K562 (cell line): Measurements from ENCODE around the gene RPS27. TPM values are rescaled to one million over a fixed set of nuclear protein-coding genes. Genes with fewer than 3 reads are reported as not detected.

Experiments used
- ATF6 ChIP-seq: sonication (generic); formaldehyde crosslinking; IDR thresholded peaks from 2 replicates; pipeline ENCODE4 v1.4.0; 2020; ENCODE audit warnings: mild to moderate bottlenecking, missing genetic modification reagents
- CBX3 ChIP-seq, 2 experiments: IDR thresholded peaks; 1 replicate in 1 of 2; 2 replicates in 1 of 2; pipeline ENCODE4 v1.6.1; 2012; ENCODE audit warnings: inconsistent platforms in 2 of 2, low read length in 2 of 2, borderline replicate concordance in 1 of 2, control low read depth in 1 of 2
- IRF2 ChIP-seq: sonication (generic); formaldehyde crosslinking; IDR thresholded peaks from 2 replicates; pipeline ENCODE4 v1.8.1; 2022; ENCODE audit warnings: mild to moderate bottlenecking, missing genetic modification reagents
- MNT ChIP-seq, 2 experiments: fragments of 450-650 bp; conservative IDR thresholded peaks; 2 replicates each; pipeline ENCODE4 v1.6.1; 2017; ENCODE audit warnings: mild to moderate bottlenecking in 2 of 2, moderate library complexity in 2 of 2
- MXI1 ChIP-seq: IDR thresholded peaks from 2 replicates; pipeline ENCODE4 v1.6.1; 2011; ENCODE audit warnings: low read depth, mild to moderate bottlenecking, improper control_type of control experiment, low read length
- NEUROD1 ChIP-seq: fragments of 150-350 bp; IDR thresholded peaks from 2 replicates; pipeline ENCODE4 v1.6.1; 2014; ENCODE audit warnings: borderline replicate concordance, low read length, low read depth; ENCODE audit not compliant: partially characterized antibody
- PRMT5 ChIP-seq: sonication (generic); formaldehyde crosslinking; IDR thresholded peaks from 2 replicates; pipeline ENCODE4 v1.5.0; 2020; ENCODE audit warnings: missing genetic modification reagents
- SIX5 ChIP-seq, 2 experiments: IDR thresholded peaks; 2 replicates each; pipeline ENCODE4 v1.6.1; 2011; ENCODE audit warnings: low read length in 2 of 2, borderline replicate concordance in 1 of 2, low read depth in 1 of 2, mild to moderate bottlenecking in 1 of 2, moderate library complexity in 1 of 2; ENCODE audit not compliant: insufficient read depth in 1 of 2
- SNAPC5 ChIP-seq: fragments of 250-450 bp; sonication (Bioruptor Pico); IDR thresholded peaks from 2 replicates; pipeline ENCODE4 v1.8.0; 2021; ENCODE audit warnings: moderate library complexity, mild to moderate bottlenecking, inconsistent platforms
- SRSF3 ChIP-seq: fragments of 200-400 bp; formaldehyde crosslinking; IDR thresholded peaks from 2 replicates; pipeline ENCODE4 v1.6.1; 2016; ENCODE audit warnings: mild to moderate bottlenecking, low read length, moderate library complexity; ENCODE audit not compliant: insufficient read depth
- WHSC1 ChIP-seq: IDR thresholded peaks from one replicate; pipeline ENCODE4 v1.6.1; 2012; ENCODE audit warnings: low read length, control low read depth, inconsistent platforms
- ZFPM2 ChIP-seq: fragments of 250-450 bp; sonication (Bioruptor Pico); IDR thresholded peaks from 2 replicates; pipeline ENCODE4 v1.5.1; 2022; ENCODE audit warnings: mild to moderate bottlenecking
- ZNF124 ChIP-seq: sonication (generic); formaldehyde crosslinking; IDR thresholded peaks from 2 replicates; pipeline ENCODE4 v1.8.1; 2022; ENCODE audit warnings: missing genetic modification reagents
- ZNF232 ChIP-seq: sonication (generic); formaldehyde crosslinking; IDR thresholded peaks from 2 replicates; pipeline ENCODE4 v1.8.0; 2022; ENCODE audit warnings: mild to moderate bottlenecking, missing genetic modification reagents
- ZNF239 ChIP-seq: fragments of 250-450 bp; sonication (Bioruptor Pico); IDR thresholded peaks from 2 replicates; pipeline ENCODE4 v1.4.0; 2020; ENCODE audit warnings: mild to moderate bottlenecking
- ZNF655 ChIP-seq: fragments of 250-450 bp; sonication (Bioruptor Pico); IDR thresholded peaks from 2 replicates; pipeline ENCODE4 v1.5.0; 2021
- ZNF76 ChIP-seq: fragments of 250-450 bp; sonication (Bioruptor Pico); IDR thresholded peaks from 2 replicates; pipeline ENCODE4 v1.4.0; 2020; ENCODE audit warnings: mild to moderate bottlenecking, moderate library complexity, borderline replicate concordance
- ZNF764 ChIP-seq: fragments of 250-450 bp; sonication (Bioruptor Pico); IDR thresholded peaks from 2 replicates; pipeline ENCODE4 v1.4.0; 2020; ENCODE audit warnings: low read depth, mild to moderate bottlenecking, moderate library complexity
- ZNF778 ChIP-seq: fragments of 450-650 bp; formaldehyde crosslinking; IDR thresholded peaks from 2 replicates; pipeline ENCODE4 v1.4.0; 2020; ENCODE audit warnings: mild to moderate bottlenecking, moderate library complexity
- polyA plus RNA-seq, 8 experiments: library from polyadenylated mRNA; depleted of rRNA in 4 of 8; stranded (reverse) in 5 of 8; unstranded in 3 of 8; fragments of >200 nt; fragmentation: Nextera tagmentation in 2 of 8; fragmentation: Illumina TruSeq in 1 of 8; extraction: Ambion mirVana in 2 of 8; extraction: Trizol in 1 of 8; gene quantifications; 2 replicates each; pipeline versions ENCODE4 v1.2.1 to v1.2.3, GENCODE V29; 2011 to 2014; ENCODE audit warnings: inconsistent platforms in 1 of 8, missing spikeins in 1 of 8
- total RNA-seq, 7 experiments: library from RNA; depleted of rRNA in 6 of 7; stranded (reverse); fragments of >200 nt in 6 of 7; fragmentation: Illumina TruSeq in 2 of 7; extraction: Trizol in 2 of 7; gene quantifications; 2 replicates each; pipeline versions ENCODE4 v1.2.1 to v1.2.3, GENCODE V29; 2011 to 2021; ENCODE audit warnings: low replicate concordance in 1 of 7
- TF ChIP-seq, protein P1 (sequence below): fragments of 450-650 bp; IDR thresholded peaks from 2 replicates; pipeline ENCODE4 v1.6.1; 2018; ENCODE audit not compliant: partially characterized antibody

RPS27 gene
- total and polyA plus RNA-seq, 9 of the 15 experiments (the other 6 are each of a cell fraction or from before 2014, with no cell fraction given) = 2,091 to 9,377 (median 6,706) TPM

DNA sequence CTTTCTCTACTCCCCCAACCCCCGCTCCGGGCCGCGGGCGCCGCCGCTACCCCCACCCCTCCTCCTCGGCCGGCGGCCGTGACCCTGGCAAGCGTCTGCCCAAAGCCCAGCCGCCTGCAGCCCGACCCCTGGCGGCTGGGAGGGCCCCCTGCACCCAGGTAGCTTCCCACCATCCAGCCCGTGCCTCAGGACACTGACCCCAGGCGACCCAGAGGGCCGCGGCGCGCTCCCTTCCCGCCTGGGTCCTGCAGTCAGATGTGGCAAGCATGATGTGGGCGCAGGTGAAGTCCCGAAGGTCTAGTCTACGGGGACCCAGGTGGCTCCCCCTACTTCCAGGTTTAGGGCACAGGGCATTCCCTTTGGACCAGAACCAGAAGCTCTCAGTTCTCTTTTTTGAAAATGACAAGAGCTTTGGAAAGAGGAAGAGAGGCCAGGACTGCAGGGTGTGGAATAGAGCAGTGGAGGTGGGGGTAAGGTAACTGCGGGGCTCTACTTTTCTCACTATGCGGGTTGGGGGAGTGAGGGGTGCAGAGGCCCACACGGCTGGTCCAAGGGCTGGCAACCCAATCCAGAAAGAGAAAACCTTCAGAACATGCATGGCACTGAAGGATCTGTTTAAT, 43.8 kb upstream of the RPS27 start, which contains the start of gene DENND4B (continued):
- TF ChIP-seq SIX5 (IDR thresholded peaks at IDR 0.05; ENCODE audit: borderline replicate concordance in 1 of 2, insufficient read depth in 1 of 2, low read depth in 1 of 2, low read length in 2 of 2) = no peak
- no peak for TF ChIP-seq ZNF124 (CRISPR knock-in tag)
- TF ChIP-seq, protein P1, sequence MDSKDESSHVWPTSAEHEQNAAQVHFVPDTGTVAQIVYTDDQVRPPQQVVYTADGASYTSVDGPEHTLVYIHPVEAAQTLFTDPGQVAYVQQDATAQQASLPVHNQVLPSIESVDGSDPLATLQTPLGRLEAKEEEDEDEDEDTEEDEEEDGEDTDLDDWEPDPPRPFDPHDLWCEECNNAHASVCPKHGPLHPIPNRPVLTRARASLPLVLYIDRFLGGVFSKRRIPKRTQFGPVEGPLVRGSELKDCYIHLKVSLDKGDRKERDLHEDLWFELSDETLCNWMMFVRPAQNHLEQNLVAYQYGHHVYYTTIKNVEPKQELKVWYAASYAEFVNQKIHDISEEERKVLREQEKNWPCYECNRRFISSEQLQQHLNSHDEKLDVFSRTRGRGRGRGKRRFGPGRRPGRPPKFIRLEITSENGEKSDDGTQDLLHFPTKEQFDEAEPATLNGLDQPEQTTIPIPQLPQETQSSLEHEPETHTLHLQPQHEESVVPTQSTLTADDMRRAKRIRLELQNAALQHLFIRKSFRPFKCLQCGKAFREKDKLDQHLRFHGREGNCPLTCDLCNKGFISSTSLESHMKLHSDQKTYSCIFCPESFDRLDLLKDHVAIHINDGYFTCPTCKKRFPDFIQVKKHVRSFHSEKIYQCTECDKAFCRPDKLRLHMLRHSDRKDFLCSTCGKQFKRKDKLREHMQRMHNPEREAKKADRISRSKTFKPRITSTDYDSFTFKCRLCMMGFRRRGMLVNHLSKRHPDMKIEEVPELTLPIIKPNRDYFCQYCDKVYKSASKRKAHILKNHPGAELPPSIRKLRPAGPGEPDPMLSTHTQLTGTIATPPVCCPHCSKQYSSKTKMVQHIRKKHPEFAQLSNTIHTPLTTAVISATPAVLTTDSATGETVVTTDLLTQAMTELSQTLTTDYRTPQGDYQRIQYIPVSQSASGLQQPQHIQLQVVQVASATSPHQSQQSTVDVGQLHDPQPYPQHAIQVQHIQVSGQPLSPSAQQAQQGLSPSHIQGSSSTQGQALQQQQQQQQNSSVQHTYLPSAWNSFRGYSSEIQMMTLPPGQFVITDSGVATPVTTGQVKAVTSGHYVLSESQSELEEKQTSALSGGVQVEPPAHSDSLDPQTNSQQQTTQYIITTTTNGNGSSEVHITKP = no peak
- TF ChIP-seq ZNF76 (CRISPR knock-in tag) = no peak
- TF ChIP-seq NEUROD1 = no peak
- TF ChIP-seq CBX3 (IDR thresholded peaks at IDR 0.05; ENCODE audit: borderline replicate concordance in 1 of 2, low read length in 2 of 2) = peak in 1 of 2 experiments; percentile 44; a peak in 1 of 3 replicates
- no peak for TF ChIP-seq WHSC1
- no peak for TF ChIP-seq IRF2
- no peak for TF ChIP-seq SRSF3
- TF ChIP-seq SNAPC5 (CRISPR knock-in tag) = no peak
- no peak for TF ChIP-seq ATF6
- TF ChIP-seq MXI1 = no peak
- no peak for TF ChIP-seq ZFPM2
- TF ChIP-seq PRMT5 (CRISPR knock-in tag) = no peak
- TF ChIP-seq ZNF239 = no peak
- TF ChIP-seq ZNF655 (CRISPR knock-in tag) = no peak
- no peak for TF ChIP-seq ZNF764 (CRISPR knock-in tag)
- TF ChIP-seq MNT (conservative IDR thresholded peaks at IDR 0.05) = peak; percentile 2 to 9; a peak in 2 of 4 replicates
- TF ChIP-seq ZNF232 (CRISPR knock-in tag) = no peak
- no peak for TF ChIP-seq ZNF778 (CRISPR knock-in tag)
